Measurements from ENCODE around the gene NKX2-8.

GRCh38 chr14:36582874-36583241, 444 bp upstream of the NKX2-8 start:
- TF ChIP-seq CTCF (IDR thresholded peaks at IDR 0.05; ENCODE audit: insufficient read depth, low read depth, low read length), result no peak
- TF ChIP-seq EZH2 (IDR thresholded peaks at IDR 0.05; ENCODE audit: insufficient read depth, low read length), result no peak

Data from astrocyte (in vitro differentiated cells and primary cell).